Glomerular endothelial cell (primary cell): ENCODE results near the gene TXNDC11. TPM values are rescaled to one million over a fixed set of nuclear protein-coding genes. Genes with fewer than 3 reads are reported as not detected.

Experiments
- DNase-seq: peaks from one replicate; pipeline ENCODE4 v3.0.0-alpha.2; 2011; ENCODE audit warnings: low read depth, low spot score; ENCODE audit errors: extremely low read depth
- total RNA-seq: library from RNA; depleted of rRNA; stranded (reverse); fragments of >200 nt; gene quantifications from 2 replicates; pipeline ENCODE4 v1.2.3, GENCODE V29; 2015

The TXNDC11 gene
- total RNA-seq, 1 donor from 2014 or later: 52.5 TPM

- DNase-seq: no peak
Measured at GRCh38 chr16:11662582-11662981, 80.1 kb downstream of the TXNDC11 start.

GRCh38 chr16:11660565-11660964, 82.1 kb downstream of the TXNDC11 start:
- DNase-seq: no peak

- DNase-seq: no peak
Measured at GRCh38 chr16:11658896-11659708, 83.6 kb downstream of the TXNDC11 start.

- no peak for DNase-seq
Measured at GRCh38 chr16:11657556-11657955, 85.1 kb downstream of the TXNDC11 start.

GRCh38 chr16:11655655-11656054, 87.0 kb downstream of the TXNDC11 start:
- no peak for DNase-seq

GRCh38 chr16:11651796-11652195, 90.9 kb downstream of the TXNDC11 start:
- DNase-seq: no peak

- DNase-seq: no peak
Measured at GRCh38 chr16:11650641-11651591, 91.7 kb downstream of the TXNDC11 start.

GRCh38 chr16:11649276-11649675, 93.4 kb downstream of the TXNDC11 start:
- no peak for DNase-seq

- no peak for DNase-seq
Measured at GRCh38 chr16:11642765-11643116, 99.9 kb downstream of the TXNDC11 start.

GRCh38 chr16:11640987-11641817, 101.5 kb downstream of the TXNDC11 start:
- DNase-seq: no peak

- no peak for DNase-seq
Measured at GRCh38 chr16:11639925-11640899, 102.4 kb downstream of the TXNDC11 start.

- no peak for DNase-seq
Measured at GRCh38 chr16:11639008-11639562, 103.6 kb downstream of the TXNDC11 start.

- no peak for DNase-seq
Measured at GRCh38 chr16:11638140-11638539, 104.5 kb downstream of the TXNDC11 start.

GRCh38 chr16:11637320-11637719, 105.3 kb downstream of the TXNDC11 start:
- DNase-seq: no peak

- DNase-seq: no peak
Measured at GRCh38 chr16:11636172-11636721, 106.4 kb downstream of the TXNDC11 start.

GRCh38 chr16:11635679-11636171, 106.9 kb downstream of the TXNDC11 start:
- DNase-seq: no peak

GRCh38 chr16:11635113-11635652, 107.5 kb downstream of the TXNDC11 start:
- DNase-seq: no peak

GRCh38 chr16:11634312-11634711, 108.3 kb downstream of the TXNDC11 start:
- DNase-seq: no peak

- DNase-seq: no peak
Measured at GRCh38 chr16:11633113-11633512, 109.5 kb downstream of the TXNDC11 start.
